Measurements from ENCODE around the gene FER. TPM values are rescaled to one million over a fixed set of nuclear protein-coding genes. Genes with fewer than 3 reads are reported as not detected.

Gene FER
- total and polyA plus RNA-seq, 9 of the 15 experiments (the other 6 are each of a cell fraction or from before 2014, with no cell fraction given), result 6.7 to 18.2 (median 8.9) TPM

DNA sequence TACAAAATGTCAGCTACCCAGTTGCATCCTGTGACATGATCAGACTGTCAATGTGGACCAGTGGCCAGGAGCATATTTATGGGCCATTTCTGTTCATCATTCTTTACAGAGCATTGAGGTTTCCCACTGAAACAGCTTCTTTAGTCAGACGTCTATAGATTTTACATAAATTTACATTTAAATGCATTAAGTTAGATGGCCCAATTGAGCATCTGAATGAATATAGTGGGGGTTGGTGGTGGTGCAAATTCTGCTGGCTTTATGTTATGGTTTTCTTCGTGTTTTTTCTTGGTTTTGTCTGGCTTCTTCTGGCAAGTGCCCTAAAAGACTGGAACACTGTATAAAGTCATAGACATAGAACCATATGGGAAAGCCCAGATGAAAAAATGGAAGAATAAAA lies 448.0 kb downstream of the FER start:
- Histone ChIP-seq H2AFZ (ENCODE audit: low read depth, low read length) (no peak overlapping the region), H3K9ac (ENCODE audit: insufficient read depth in 1 of 2, low read depth in 2 of 2, low read length in 2 of 2) (no peak overlapping the region), H3K9me3 (replicated peaks; ENCODE audit: control insufficient read depth, insufficient read depth, low read depth, low read length) (no peaks in the 10 kb centered on the region), H3K36me3 (ENCODE audit: control insufficient read depth, insufficient read depth, low read length) (no peaks in the 10 kb centered on the region), H3K4me3 (no peak overlapping the region), H4K20me1 (replicated peaks; ENCODE audit: control insufficient read depth, insufficient read depth, low read length) (no peaks in the 10 kb centered on the region), H3K9me1 (ENCODE audit: control insufficient read depth, insufficient read depth, low read length) (no peaks in the 10 kb centered on the region), H3K4me2 (ENCODE audit: insufficient read depth, low read length) (no peak overlapping the region), H3K27ac (ENCODE audit: extremely low read depth, low read depth, low read length) (no peak overlapping the region), H3K79me2 (ENCODE audit: control insufficient read depth, insufficient read depth, low read length) (no peaks in the 10 kb centered on the region), H3K4me1 (replicated peaks in 1 of 2; ENCODE audit: control insufficient read depth in 2 of 2, insufficient read depth in 2 of 2, low read length in 2 of 2) (peaks cover 0 to 6% of the 10 kb centered on the region in 2 experiments; a peak in 2 of 5 replicates), H3K27me3 (ENCODE audit: control insufficient read depth in 2 of 2, insufficient read depth in 2 of 2, low read length in 2 of 2) (no peaks in the 10 kb centered on the region)
- ChIA-PET CTCF (ENCODE audit: low intra/inter-chr PET ratio) (no interaction called here), POLR2A (no interaction called here)
- in situ Hi-C loops (cut with MboI), result no loop called here
- WGBS (ENCODE audit: insufficient coverage, low coverage, missing lambda C conversion rate), result 0% methylated on average over 2 of the region's 2 CpGs
- intact Hi-C loops (cut with micrococcal nuclease), result no loop called here
- no peak for FAIRE-seq
- no peak for DNase-seq (ENCODE audit: extremely low read depth in 1 of 4, low spot score in 3 of 4)
- BruUV-seq (replicated peaks), result no TSS peak
- no peak for ATAC-seq
- TF ChIP-seq NR3C1 (CRISPR knock-in tag; IDR thresholded peaks at IDR 0.05), result no peak
- TF ChIP-seq, protein P1, sequence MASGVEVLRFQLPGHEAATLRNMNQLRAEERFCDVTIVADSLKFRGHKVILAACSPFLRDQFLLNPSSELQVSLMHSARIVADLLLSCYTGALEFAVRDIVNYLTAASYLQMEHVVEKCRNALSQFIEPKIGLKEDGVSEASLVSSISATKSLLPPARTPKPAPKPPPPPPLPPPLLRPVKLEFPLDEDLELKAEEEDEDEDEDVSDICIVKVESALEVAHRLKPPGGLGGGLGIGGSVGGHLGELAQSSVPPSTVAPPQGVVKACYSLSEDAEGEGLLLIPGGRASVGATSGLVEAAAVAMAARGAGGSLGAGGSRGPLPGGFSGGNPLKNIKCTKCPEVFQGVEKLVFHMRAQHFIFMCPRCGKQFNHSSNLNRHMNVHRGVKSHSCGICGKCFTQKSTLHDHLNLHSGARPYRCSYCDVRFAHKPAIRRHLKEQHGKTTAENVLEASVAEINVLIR (CRISPR knock-in tag; IDR thresholded peaks at IDR 0.05), result no peak
- TF ChIP-seq ZNF408 (CRISPR knock-in tag; IDR thresholded peaks at IDR 0.05; ENCODE audit: low read depth), result no peak
- TF ChIP-seq, protein P2, sequence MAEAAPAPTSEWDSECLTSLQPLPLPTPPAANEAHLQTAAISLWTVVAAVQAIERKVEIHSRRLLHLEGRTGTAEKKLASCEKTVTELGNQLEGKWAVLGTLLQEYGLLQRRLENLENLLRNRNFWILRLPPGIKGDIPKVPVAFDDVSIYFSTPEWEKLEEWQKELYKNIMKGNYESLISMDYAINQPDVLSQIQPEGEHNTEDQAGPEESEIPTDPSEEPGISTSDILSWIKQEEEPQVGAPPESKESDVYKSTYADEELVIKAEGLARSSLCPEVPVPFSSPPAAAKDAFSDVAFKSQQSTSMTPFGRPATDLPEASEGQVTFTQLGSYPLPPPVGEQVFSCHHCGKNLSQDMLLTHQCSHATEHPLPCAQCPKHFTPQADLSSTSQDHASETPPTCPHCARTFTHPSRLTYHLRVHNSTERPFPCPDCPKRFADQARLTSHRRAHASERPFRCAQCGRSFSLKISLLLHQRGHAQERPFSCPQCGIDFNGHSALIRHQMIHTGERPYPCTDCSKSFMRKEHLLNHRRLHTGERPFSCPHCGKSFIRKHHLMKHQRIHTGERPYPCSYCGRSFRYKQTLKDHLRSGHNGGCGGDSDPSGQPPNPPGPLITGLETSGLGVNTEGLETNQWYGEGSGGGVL (CRISPR knock-in tag; IDR thresholded peaks at IDR 0.05), result no peak
- TF ChIP-seq HMGN3 (IDR thresholded peaks at IDR 0.05; ENCODE audit: borderline replicate concordance, extremely low read depth, insufficient read length, low read depth, low read length), result no peak
- TF ChIP-seq CTBP1 (IDR thresholded peaks at IDR 0.05; ENCODE audit: borderline replicate concordance), result no peak
- TF ChIP-seq FOXM1 (IDR thresholded peaks at IDR 0.05; ENCODE audit: low read depth), result no peak
- TF ChIP-seq FOXM1 (CRISPR knock-in tag; IDR thresholded peaks at IDR 0.05; ENCODE audit: low read depth), result no peak
- TF ChIP-seq HDAC3 (IDR thresholded peaks at IDR 0.05; ENCODE audit: borderline replicate concordance, partially characterized antibody), result no peak
- TF ChIP-seq ZNF133 (CRISPR knock-in tag; IDR thresholded peaks at IDR 0.05), result no peak
- no peak for TF ChIP-seq MYC (IDR thresholded peaks at IDR 0.05; ENCODE audit: low read depth, low read length)
- TF ChIP-seq MYC (CRISPR knock-in tag; IDR thresholded peaks at IDR 0.05; ENCODE audit: borderline replicate concordance, low read depth), result no peak
- TF ChIP-seq KAT8 (IDR thresholded peaks at IDR 0.05; ENCODE audit: low read depth), result no peak
- TF ChIP-seq TFAM (CRISPR knock-in tag; conservative IDR thresholded peaks at IDR 0.05), result no peak
- TF ChIP-seq WHSC1 (IDR thresholded peaks at IDR 0.05; ENCODE audit: low read length), result no peak
- no peak for TF ChIP-seq MCM5 (IDR thresholded peaks at IDR 0.05; ENCODE audit: low read depth)
- TF ChIP-seq U2AF1 (optimal IDR thresholded peaks at IDR 0.05; ENCODE audit: low read depth, low read length), result no peak
- TF ChIP-seq MEF2A (IDR thresholded peaks at IDR 0.05; ENCODE audit: control insufficient read depth, low read depth, low read length), result no peak
- no peak for TF ChIP-seq PPARD (CRISPR knock-in tag; IDR thresholded peaks at IDR 0.05)
